Psoas muscle (tissue), 8 donors: ENCODE results near the gene HEXD. TPM values are rescaled to one million over a fixed set of nuclear protein-coding genes. Genes with fewer than 3 reads are reported as not detected.

ENCODE experiments used
- ATAC-seq, 4 donors: fragments of 200-7000 bp; cut with Tn5 transposase; one replicate each; pipeline ENCODE4 v1.9.1; 2020; ENCODE audit warnings: moderate library complexity in 3 of 4, mild to moderate bottlenecking in 2 of 4
- DNase-seq, 2 donors: peaks; one replicate each; pipeline ENCODE4 v3.0.0-alpha.2; 2020
- H3K27ac ChIP-seq: fragments of 200-600 bp; one replicate; pipeline ENCODE4 v1.8.0; 2022
- H3K27me3 ChIP-seq, 3 donors: fragments of 200-600 bp in 1 of 3; one replicate each; pipeline versions ENCODE4 v1.6.1 to v1.8.0; 2013 to 2022; ENCODE audit warnings: low read length in 2 of 3, mild to moderate bottlenecking in 2 of 3, moderate library complexity in 1 of 3; ENCODE audit not compliant: insufficient read depth in 3 of 3
- H3K36me3 ChIP-seq, 2 donors: fragments of 200-600 bp in 1 of 2; one replicate each; pipeline versions ENCODE4 v1.6.1 to v1.8.0; 2013 to 2022; ENCODE audit warnings: low read depth in 1 of 2, mild to moderate bottlenecking in 1 of 2, moderate library complexity in 1 of 2; ENCODE audit not compliant: insufficient read depth in 1 of 2
- H3K4me1 ChIP-seq: fragments of 200-600 bp; one replicate; pipeline ENCODE4 v1.8.0; 2022
- H3K4me3 ChIP-seq: fragments of 200-600 bp; one replicate; pipeline ENCODE4 v1.8.0; 2022; ENCODE audit warnings: mild to moderate bottlenecking
- H3K9me3 ChIP-seq: fragments of 200-600 bp; one replicate; pipeline ENCODE4 v1.8.0; 2022
- CTCF ChIP-seq: fragments of 200-600 bp; IDR thresholded peaks from one replicate; pipeline ENCODE4 v1.8.0; 2022; ENCODE audit warnings: antibody characterized with exemption
- whole genome bisulfite sequencing, 3 donors: extraction: QIAGEN DNeasy Blood & Tissue Kit; methylation state at CpG; one replicate each; pipeline versions ENCODE4 v1.1.6 to v1.1.7; 2013; 5-methylcytosine and 5-hydroxymethylcytosine counted together
- intact Hi-C, 2 donors: fragments of 100-400 bp; cut with DNase I; formaldehyde crosslinking; loops; one replicate each; pipeline versions ENCODE4 v1.11.0 to v1.14.2; 2022
- polyA plus RNA-seq, 3 donors: library from polyadenylated mRNA; stranded (reverse); fragments of 200-250 nt; gene quantifications; one replicate each; pipeline ENCODE4 v1.2.3, GENCODE V29; 2013
- total RNA-seq, 4 donors: library from RNA; stranded (reverse); fragmentation: NEBNext Ultra II Directional in 2 of 4; extraction: Animal tissue kit (Norgen Biotek cat#: 25700) in 2 of 4; gene quantifications; one replicate each; pipeline versions ENCODE4 v1.2.1 to v1.2.4, GENCODE V29; 2021 to 2023
- donor health status: healthy with polysubstance abuse.
- donor health status: DM: no; HTN: no; CAD: no; lungs with moderate emphysema.
- donor health status: Bipolar disorder and iron deficiency.
- donor health status: healthy.
- donor health status: DM: yes; HTN: yes; CAD: no.
- donor health status: DM: no; HTN: no; CAD: no.
- donor health status: DM: no; HTN: no; CAD: no.
- donor health status: DM: yes; HTN: yes; CAD: no.

Gene HEXD
- total and polyA plus RNA-seq, 7 donors: 17.4 to 29.8 (median 21.3) TPM

DNA sequence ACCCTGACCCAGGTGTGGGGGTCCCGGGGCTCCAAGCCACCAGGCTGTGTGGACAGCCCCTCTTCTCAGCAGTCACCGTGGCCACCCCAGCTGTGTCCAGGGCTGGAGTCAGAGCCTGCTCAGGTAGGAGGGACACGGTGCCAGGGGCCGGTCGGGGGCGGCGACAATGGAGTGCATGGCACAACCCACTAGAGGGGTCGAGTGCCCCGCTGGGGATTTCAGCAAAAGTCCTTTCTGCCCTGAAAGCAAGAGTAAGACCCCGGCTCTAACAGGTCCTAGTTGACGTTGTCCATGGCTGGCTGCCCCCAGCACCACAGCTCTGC is 35.3 kb upstream of the HEXD start:
- 58 to 69% (median 65%) methylated on average over 11 of the region's 11 CpGs for WGBS, 3 donors
- ATAC-seq (no peak), DNase-seq (no peak)
- Histone ChIP-seq H3K27ac (no peak overlapping the region), H3K27me3 (peaks cover 0 to 54% (median 20%) of the 10 kb centered on the region in 3 donors), H3K4me1 (peaks cover 21% of the 10 kb centered on the region), H3K9me3 (no peaks in the 10 kb centered on the region), H3K36me3 (no peaks in the 10 kb centered on the region), H3K4me3 (no peak overlapping the region)
- intact Hi-C loops: no loop called here
- no peak for TF ChIP-seq CTCF

DNA sequence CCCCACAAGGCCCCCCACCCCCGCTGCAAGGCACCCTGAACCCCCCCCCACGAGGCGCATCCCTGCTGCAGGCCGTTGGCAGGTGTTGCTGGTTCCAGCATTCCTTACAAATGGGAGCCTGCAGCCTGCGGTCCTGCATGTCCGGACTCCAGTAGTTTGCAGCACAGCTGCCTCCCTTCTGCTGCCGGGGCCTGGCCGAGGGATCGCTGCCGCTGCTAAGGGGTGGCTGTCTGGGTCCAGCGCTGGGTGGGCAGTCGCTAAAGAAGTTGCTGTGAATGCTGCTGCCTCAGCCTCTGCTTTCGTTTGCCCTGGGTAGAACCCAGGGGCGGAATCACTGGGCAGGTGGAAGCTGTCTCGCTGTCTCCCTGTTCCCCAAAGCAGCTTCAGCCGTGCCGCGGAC is 34.7 kb upstream of the HEXD start:
- Histone ChIP-seq H3K27me3 (peaks cover 0 to 48% (median 17%) of the 10 kb centered on the region in 3 donors), H3K27ac (no peak overlapping the region), H3K4me3 (no peak overlapping the region), H3K9me3 (no peaks in the 10 kb centered on the region), H3K36me3 (no peaks in the 10 kb centered on the region), H3K4me1 (peaks cover 25% of the 10 kb centered on the region)
- DNase-seq: no peak
- intact Hi-C loops: no loop called here
- WGBS, 3 donors: 27 to 47% (median 32%) methylated on average over 17 to 18 of the region's 18 CpGs
- ATAC-seq: no peak
- no peak for TF ChIP-seq CTCF

DNA sequence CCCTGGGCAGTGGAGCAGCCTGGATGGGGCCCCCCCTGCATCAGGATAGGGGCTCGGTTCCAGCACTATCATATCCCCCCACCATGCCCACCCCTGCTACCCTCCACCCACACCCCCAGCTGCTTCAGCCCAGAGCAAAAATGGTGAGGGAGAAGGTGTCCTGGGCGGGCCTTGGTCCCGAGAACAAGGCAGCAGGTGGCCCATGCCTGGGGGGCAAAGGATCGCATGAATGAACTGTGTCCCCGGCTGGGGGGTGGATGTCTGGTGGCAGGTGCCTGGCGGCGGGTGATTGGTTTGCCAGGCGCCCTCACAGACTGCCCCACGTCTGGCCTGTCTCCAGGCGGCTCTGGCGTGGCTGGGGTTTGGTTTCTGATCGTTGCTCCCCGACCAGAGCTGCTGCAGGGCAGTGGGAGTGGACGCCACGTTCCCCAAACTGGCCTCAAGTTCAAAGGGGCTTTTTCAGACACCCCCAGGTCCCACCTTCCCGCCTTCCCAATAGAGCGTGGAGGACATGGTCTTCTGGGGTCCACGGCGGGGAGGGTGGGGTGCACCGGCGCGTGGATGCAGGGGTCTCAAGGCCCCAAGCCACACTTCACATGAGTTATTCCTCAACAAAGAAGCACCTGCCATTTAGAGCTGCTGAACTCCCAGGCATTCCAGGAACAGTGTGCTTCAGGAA is 34.0 kb upstream of the HEXD start:
- H3K4me3 ChIP-seq: no peak overlapping the region
- H3K27ac ChIP-seq: no peak overlapping the region
- TF ChIP-seq CTCF: no peak
- ATAC-seq: no peak
- peaks cover 0 to 42% (median 14%) of the 10 kb centered on the region in 3 donors for H3K27me3 ChIP-seq
- no peaks in the 10 kb centered on the region for H3K9me3 ChIP-seq
- no peak for DNase-seq
- H3K36me3 ChIP-seq: no peaks in the 10 kb centered on the region
- peaks cover 25% of the 10 kb centered on the region for H3K4me1 ChIP-seq
- 21 to 32% (median 27%) methylated on average over 22 of the region's 22 CpGs for WGBS, 3 donors
- intact Hi-C loops: no loop called here

DNA sequence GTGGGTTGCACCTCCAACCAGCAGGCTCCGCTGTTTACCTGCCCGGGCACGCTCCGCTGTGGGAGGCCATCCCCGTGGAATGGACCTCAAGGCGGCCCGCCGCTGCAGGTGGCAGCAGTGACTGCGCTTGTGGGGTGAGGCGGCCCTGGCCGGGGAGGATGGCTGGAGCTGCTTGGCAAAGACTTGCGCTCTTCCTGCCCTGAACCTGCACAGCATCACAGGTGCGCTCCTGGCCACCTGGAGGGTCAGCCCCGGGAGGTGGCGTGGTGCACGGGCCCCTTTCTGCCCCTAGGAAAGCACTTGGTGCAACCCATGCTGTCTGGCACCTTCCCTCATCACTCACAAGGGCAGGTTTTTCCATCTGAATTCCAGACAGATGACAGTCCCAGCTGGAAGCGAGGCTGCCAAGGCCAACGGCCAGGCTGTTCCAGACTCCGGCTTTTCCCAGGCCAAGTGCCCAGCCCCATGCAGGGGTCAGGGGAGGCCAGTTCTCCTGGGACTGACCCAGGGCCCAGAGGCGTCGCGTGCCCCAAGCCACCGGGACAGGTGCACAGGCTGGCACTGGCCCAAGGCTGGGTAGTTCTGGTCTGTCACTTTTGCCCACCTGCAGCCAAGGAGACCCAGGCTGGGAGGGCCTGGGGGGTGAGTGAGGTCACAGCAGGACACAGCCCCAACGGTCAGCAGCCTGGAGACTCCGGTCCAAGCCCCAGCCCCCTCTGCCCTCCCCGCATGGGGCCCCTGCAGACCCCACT is 33.2 kb upstream of the HEXD start:
- intact Hi-C loops: no loop called here
- WGBS, 3 donors: 12 to 29% (median 12%) methylated on average over 25 to 26 of the region's 26 CpGs
- ATAC-seq (peak; percentile 67 to 85 (median 80)), DNase-seq (peak; percentile 75 to 89)
- H3K36me3 ChIP-seq: no peaks in the 10 kb centered on the region
- peaks cover 0 to 34% (median 13%) of the 10 kb centered on the region in 3 donors for H3K27me3 ChIP-seq
- no peak overlapping the region for H3K4me3 ChIP-seq
- no peaks in the 10 kb centered on the region for H3K9me3 ChIP-seq
- peak overlapping the region; percentile 4 for H3K27ac ChIP-seq
- H3K4me1 ChIP-seq: peaks cover 25% of the 10 kb centered on the region
- TF ChIP-seq CTCF: no peak
